Coronary artery (tissue), 2 donors: Measurements from ENCODE around the gene PARP8.
"Not testable (repeated sequence)": the region's sequence is repeated elsewhere in the genome, so short reads cannot be mapped to it uniquely, and the experiment has no call there.

Experiments used
- DNase-seq: peaks from one replicate; pipeline ENCODE4 v3.0.0-alpha.2; 2017; ENCODE audit warnings: low spot score
- H3K27ac ChIP-seq, 2 donors: fragments of 200-600 bp; sonication (generic); one replicate each; pipeline ENCODE4 v1.5.1; 2016 to 2019
- H3K4me3 ChIP-seq: fragments of 200-600 bp; sonication (generic); 2 replicates; pipeline ENCODE4 v1.5.1; 2016; ENCODE audit warnings: mild to moderate bottlenecking, moderate library complexity
- CTCF ChIP-seq: fragments of 200-600 bp; sonication (generic); IDR thresholded peaks from one replicate; pipeline ENCODE4 v1.5.1; 2019; ENCODE audit warnings: antibody characterized with exemption

PARP8 gene

GRCh38 chr5:50768634-50769033, 102.2 kb downstream of the PARP8 start:
- DNase-seq: no peak
- TF ChIP-seq CTCF: no peak

GRCh38 chr5:50770441-50770840, 104.0 kb downstream of the PARP8 start:
- DNase-seq: no peak
- Histone ChIP-seq H3K4me3 (no peak overlapping the region), H3K27ac (no peak overlapping the region)
- no peak for TF ChIP-seq CTCF

More at GRCh38 chr5:50768634-50769033, 102.2 kb downstream of the PARP8 start:
- Histone ChIP-seq H3K27ac (no peak overlapping the region), H3K4me3 (no peak overlapping the region)

- not testable (repeated sequence) for H3K27ac ChIP-seq, DNase-seq, H3K4me3 ChIP-seq
Measured at GRCh38 chr5:50774446-50775175, 108.2 kb downstream of the PARP8 start.

- H3K4me3 ChIP-seq: no peak overlapping the region
- TF ChIP-seq CTCF: no peak
- DNase-seq: no peak
- H3K27ac ChIP-seq: no peak overlapping the region
Measured at GRCh38 chr5:50786073-50786472, 119.6 kb downstream of the PARP8 start.

GRCh38 chr5:50791813-50792212, 125.4 kb downstream of the PARP8 start:
- no peak for TF ChIP-seq CTCF
- Histone ChIP-seq H3K27ac (no peak overlapping the region), H3K4me3 (no peak overlapping the region)
- no peak for DNase-seq

GRCh38 chr5:50792843-50793242, 126.4 kb downstream of the PARP8 start:
- DNase-seq: no peak
- no peak overlapping the region for H3K4me3 ChIP-seq
- H3K27ac ChIP-seq: no peak overlapping the region
- TF ChIP-seq CTCF: no peak

GRCh38 chr5:50794812-50795211, 128.4 kb downstream of the PARP8 start:
- Histone ChIP-seq H3K4me3 (no peak overlapping the region), H3K27ac (no peak overlapping the region)
- no peak for DNase-seq
- no peak for TF ChIP-seq CTCF
